Heart right ventricle (tissue), 16 donors: ENCODE data around the gene ZDHHC24. TPM values are rescaled to one million over a fixed set of nuclear protein-coding genes. Genes with fewer than 3 reads are reported as not detected.

Experiments
- ATAC-seq, 8 donors: fragments of 200-7000 bp; cut with Tn5 transposase; one replicate each; pipeline ENCODE4 v1.9.1; 2020; ENCODE audit warnings: mild to moderate bottlenecking in 8 of 8, moderate library complexity in 8 of 8, moderate number of reproducible peaks in 1 of 8
- DNase-seq, 2 donors: peaks; one replicate each; pipeline ENCODE4 v3.0.0-alpha.2; 2020
- H3K27ac ChIP-seq, 10 donors: fragments of 200-600 bp; sonication (generic) in 2 of 10; one replicate each; pipeline versions ENCODE4 v1.5.0 to v1.8.0; 2020 to 2022; ENCODE audit warnings: mild to moderate bottlenecking in 3 of 10
- H3K27me3 ChIP-seq, 7 donors: fragments of 200-600 bp; one replicate each; pipeline ENCODE4 v1.8.0; 2021 to 2022; ENCODE audit warnings: mild to moderate bottlenecking in 2 of 7
- H3K36me3 ChIP-seq, 9 donors: fragments of 200-600 bp; sonication (generic) in 1 of 9; one replicate each; pipeline versions ENCODE4 v1.5.0 to v1.8.0; 2020 to 2022; ENCODE audit warnings: mild to moderate bottlenecking in 2 of 9
- H3K4me1 ChIP-seq, 9 donors: fragments of 200-600 bp; sonication (generic) in 1 of 9; one replicate each; pipeline versions ENCODE4 v1.5.0 to v1.8.0; 2020 to 2022; ENCODE audit warnings: mild to moderate bottlenecking in 4 of 9
- H3K4me3 ChIP-seq, 10 donors: fragments of 200-600 bp; sonication (generic) in 2 of 10; one replicate each; pipeline versions ENCODE4 v1.5.0 to v1.8.0; 2020 to 2022; ENCODE audit warnings: mild to moderate bottlenecking in 7 of 10, moderate library complexity in 2 of 10
- H3K9me3 ChIP-seq, 11 donors: fragments of 200-600 bp in 10 of 11; sonication (generic) in 2 of 11; one replicate each; pipeline versions ENCODE4 v1.5.0 to v1.8.0; 2013 to 2022; ENCODE audit warnings: mild to moderate bottlenecking in 2 of 11, control low read depth in 1 of 11, moderate library complexity in 1 of 11
- WGBS, 2 donors: extraction: QIAGEN DNeasy Blood & Tissue Kit; methylation state at CpG; one replicate each; pipeline ENCODE4 v1.1.7; 2013; ENCODE audit warnings: inconsistent platforms in 1 of 2; 5-methylcytosine and 5-hydroxymethylcytosine counted together
- intact Hi-C, 10 donors: fragments of 100-400 bp; cut with DNase I; formaldehyde crosslinking; loops; one replicate each; pipeline versions ENCODE4 v1.11.1 to v1.14.2; 2022
- polyA plus RNA-seq, 2 donors: library from polyadenylated mRNA; stranded (reverse); fragments of 200-250 nt; gene quantifications; one replicate each; pipeline ENCODE4 v1.2.3, GENCODE V29; 2013
- total RNA-seq, 10 donors: library from RNA; stranded (reverse); fragmentation: NEBNext Ultra II Directional in 3 of 10; extraction: Animal tissue kit (Norgen Biotek cat#: 25700) in 3 of 10; gene quantifications; one replicate each; pipeline versions ENCODE4 v1.2.1 to v1.2.4, GENCODE V29; 2021 to 2023
- TF ChIP-seq, protein P1 (sequence below), 9 donors: fragments of 200-600 bp; sonication (generic) in 2 of 9; IDR thresholded peaks; one replicate each; pipeline versions ENCODE4 v1.5.0 to v1.8.0; 2021 to 2022; ENCODE audit warnings: antibody characterized with exemption in 9 of 9, mild to moderate bottlenecking in 5 of 9, moderate library complexity in 1 of 9
- donor health status: Arrhythmogenic right ventricular cardiomyopathy.
- donor health status: ischemic (EF 13 %, LVEDD 7.1; RV severe dilation, severe dysfunction).
- donor health status: healthy with polysubstance abuse.
- donor health status: DM: no; HTN: yes; CAD: no.
- donor health status: DM: no; HTN: no; CAD: no.
- donor health status: ischemic (EF 25% LVEDD 6.9; RV normal size, moderate dysfunction).
- donor health status: ischemic (EF 25% LVEDD 5.7; RV mildly dilated, moderate dysfunction).
- donor health status: healthy.
- donor health status: DM: yes; HTN: yes; CAD: no.
- donor health status: Ischemic cardiomyopathy.
- donor health status: ischemic (EF 35%, LVEDD 5.7; RV mildly dilated, moderate dysfunction).
- donor health status: nonischemic (EF 11% LVEDD 7.7; RV severe dilation, severe dysfunction).
- donor health status: DM: yes; HTN: yes; CAD: no.
- donor health status: PGD.
- donor health status: ischemic (EF 29% LVEDD 5.4; RV normal size, mild dysfunction).
- donor health status: nonischemic (EF 23%, LVEDD 6.1; RV moderate dilation, normal function).

Gene ZDHHC24
- total and polyA plus RNA-seq, 12 donors: 4.6 to 8.4 (median 5.8) TPM

- Histone ChIP-seq H3K36me3 (peaks cover 0 to 96% (median 0%) of the 10 kb centered on the region in 9 donors), H3K9me3 (no peaks in the 10 kb centered on the region), H3K27me3 (no peaks in the 10 kb centered on the region), H3K4me1 (no peaks in the 10 kb centered on the region), H3K4me3 (no peak overlapping the region), H3K27ac (no peak overlapping the region)
- ATAC-seq (no peak), DNase-seq (no peak)
- TF ChIP-seq, protein P1, sequence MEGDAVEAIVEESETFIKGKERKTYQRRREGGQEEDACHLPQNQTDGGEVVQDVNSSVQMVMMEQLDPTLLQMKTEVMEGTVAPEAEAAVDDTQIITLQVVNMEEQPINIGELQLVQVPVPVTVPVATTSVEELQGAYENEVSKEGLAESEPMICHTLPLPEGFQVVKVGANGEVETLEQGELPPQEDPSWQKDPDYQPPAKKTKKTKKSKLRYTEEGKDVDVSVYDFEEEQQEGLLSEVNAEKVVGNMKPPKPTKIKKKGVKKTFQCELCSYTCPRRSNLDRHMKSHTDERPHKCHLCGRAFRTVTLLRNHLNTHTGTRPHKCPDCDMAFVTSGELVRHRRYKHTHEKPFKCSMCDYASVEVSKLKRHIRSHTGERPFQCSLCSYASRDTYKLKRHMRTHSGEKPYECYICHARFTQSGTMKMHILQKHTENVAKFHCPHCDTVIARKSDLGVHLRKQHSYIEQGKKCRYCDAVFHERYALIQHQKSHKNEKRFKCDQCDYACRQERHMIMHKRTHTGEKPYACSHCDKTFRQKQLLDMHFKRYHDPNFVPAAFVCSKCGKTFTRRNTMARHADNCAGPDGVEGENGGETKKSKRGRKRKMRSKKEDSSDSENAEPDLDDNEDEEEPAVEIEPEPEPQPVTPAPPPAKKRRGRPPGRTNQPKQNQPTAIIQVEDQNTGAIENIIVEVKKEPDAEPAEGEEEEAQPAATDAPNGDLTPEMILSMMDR (IDR thresholded peaks at IDR 0.05): peak in 4 of 9 donors; percentile 7 to 30 (median 16)
- intact Hi-C loops: no loop called here
- 66 to 70% methylated on average over 17 to 20 of the region's 20 CpGs for WGBS, 2 donors
Observed at GRCh38 chr11:66491315-66491935, 54.4 kb downstream of the ZDHHC24 start.

GRCh38 chr11:66489636-66490035 is 56.2 kb downstream of the ZDHHC24 start:
- H3K9me3 ChIP-seq: no peaks in the 10 kb centered on the region

DNA sequence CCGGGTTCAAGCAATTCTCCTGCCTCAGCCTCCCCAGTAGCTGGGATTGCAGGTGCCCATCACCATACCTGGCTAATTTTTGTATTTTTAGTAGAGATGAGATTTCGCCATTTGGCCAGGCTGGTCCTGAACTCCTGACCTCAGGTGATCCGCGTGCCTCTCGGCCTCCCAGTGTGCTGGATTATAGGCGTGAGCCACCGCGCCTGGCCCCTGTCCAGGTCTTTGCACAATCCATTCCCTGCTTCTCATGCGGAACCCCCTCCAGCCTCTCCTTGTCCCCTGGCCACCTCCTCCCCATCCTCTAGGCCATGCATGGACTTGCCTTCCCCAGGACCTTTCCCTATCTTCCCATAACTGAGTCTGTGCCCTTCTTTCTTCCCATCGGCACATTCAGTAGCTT is 56.9 kb downstream of the ZDHHC24 start:
- H3K4me1 ChIP-seq: no peaks in the 10 kb centered on the region
- TF ChIP-seq, protein P1 (IDR thresholded peaks at IDR 0.05): no peak
- H3K27ac ChIP-seq: no peak overlapping the region
- intact Hi-C loops: no loop called here
- no peak for DNase-seq
- H3K4me3 ChIP-seq: no peak overlapping the region
- no peaks in the 10 kb centered on the region for H3K27me3 ChIP-seq
- no peaks in the 10 kb centered on the region for H3K9me3 ChIP-seq
- ATAC-seq: no peak
- 93% methylated on average over 10 of the region's 10 CpGs for WGBS, 2 donors
- peaks cover 0 to 89% (median 0%) of the 10 kb centered on the region in 9 donors for H3K36me3 ChIP-seq

More at GRCh38 chr11:66489636-66490035, 56.2 kb downstream of the ZDHHC24 start:
- TF ChIP-seq, protein P1 (IDR thresholded peaks at IDR 0.05): no peak
- Histone ChIP-seq H3K4me3 (no peak overlapping the region), H3K27ac (no peak overlapping the region), H3K36me3 (peaks cover 0 to 92% (median 0%) of the 10 kb centered on the region in 9 donors), H3K4me1 (no peaks in the 10 kb centered on the region), H3K27me3 (no peaks in the 10 kb centered on the region)
- DNase-seq (no peak), ATAC-seq (no peak)
- 88 to 93% methylated on average over 7 of the region's 7 CpGs for WGBS, 2 donors
- intact Hi-C loops: no loop called here

- no peak for DNase-seq
- no peak overlapping the region for H3K27ac ChIP-seq
- intact Hi-C loops: no loop called here
- no peaks in the 10 kb centered on the region for H3K27me3 ChIP-seq
- ATAC-seq: no peak
- H3K9me3 ChIP-seq: no peaks in the 10 kb centered on the region
- H3K4me1 ChIP-seq: peaks cover 0 to 9% (median 7%) of the 10 kb centered on the region in 9 donors
- 86 to 92% methylated on average over 7 of the region's 7 CpGs for WGBS, 2 donors
- no peak overlapping the region for H3K4me3 ChIP-seq
- H3K36me3 ChIP-seq: peaks cover 0 to 70% (median 0%) of the 10 kb centered on the region in 9 donors
- TF ChIP-seq, protein P1 (IDR thresholded peaks at IDR 0.05): no peak
Observed at GRCh38 chr11:66484806-66485380, 61.0 kb downstream of the ZDHHC24 start.
